Mesenchymal stem cell (in vitro differentiated cells and primary cell): ENCODE data around the gene SLC28A1.

Source experiments
- DNase-seq: peaks from one replicate; pipeline ENCODE4 v3.0.0-alpha.2; 2013
- H2AFZ ChIP-seq: one replicate; pipeline ENCODE4 v1.6.1; 2013; ENCODE audit warnings: low read depth, mild to moderate bottlenecking, control low read depth, inconsistent platforms, low read length, moderate library complexity
- H2AK5ac ChIP-seq: 2 replicates; pipeline ENCODE4 v1.6.1; 2013; ENCODE audit warnings: low read length, moderate library complexity, mild to moderate bottlenecking, inconsistent platforms; ENCODE audit not compliant: severe bottlenecking
- H2BK120ac ChIP-seq: one replicate; pipeline ENCODE4 v1.6.1; 2013; ENCODE audit warnings: low read depth, mild to moderate bottlenecking, inconsistent platforms, low read length, moderate library complexity
- H2BK12ac ChIP-seq, 2 experiments: one replicate each; pipeline ENCODE4 v1.6.1; 2013; ENCODE audit warnings: inconsistent platforms in 2 of 2, low read length in 2 of 2, mild to moderate bottlenecking in 2 of 2, moderate library complexity in 2 of 2, control low read depth in 1 of 2
- H2BK15ac ChIP-seq: one replicate; pipeline ENCODE4 v1.6.1; 2013; ENCODE audit warnings: mild to moderate bottlenecking, low read depth, inconsistent platforms; ENCODE audit not compliant: poor library complexity, severe bottlenecking
- H2BK5ac ChIP-seq: 2 replicates; pipeline ENCODE4 v1.6.1; 2013; ENCODE audit warnings: low read depth, mild to moderate bottlenecking, low read length, control low read depth, inconsistent platforms; ENCODE audit not compliant: poor library complexity, severe bottlenecking
- H3K14ac ChIP-seq, 2 experiments: one replicate each; pipeline ENCODE4 v1.6.1; 2013; ENCODE audit warnings: inconsistent platforms in 2 of 2, low read length in 2 of 2, control low read depth in 1 of 2, mild to moderate bottlenecking in 1 of 2, moderate library complexity in 1 of 2
- H3K18ac ChIP-seq, 2 experiments: one replicate each; pipeline ENCODE4 v1.6.1; 2013; ENCODE audit warnings: inconsistent platforms in 2 of 2, low read length in 2 of 2, control low read depth in 1 of 2, low read depth in 1 of 2, mild to moderate bottlenecking in 1 of 2
- H3K23ac ChIP-seq, 2 experiments: one replicate each; pipeline ENCODE4 v1.6.1; 2013; ENCODE audit warnings: inconsistent platforms in 2 of 2, low read length in 2 of 2, mild to moderate bottlenecking in 2 of 2, moderate library complexity in 2 of 2, control low read depth in 1 of 2
- H3K27ac ChIP-seq: 2 replicates; pipeline ENCODE4 v1.5.1; 2013; ENCODE audit warnings: mild to moderate bottlenecking, moderate library complexity, low read length, control low read depth, inconsistent platforms; ENCODE audit not compliant: poor library complexity, severe bottlenecking
- H3K27me3 ChIP-seq, 2 experiments: 2 replicates each; pipeline versions ENCODE4 v1.6.1 to v1.7.0; 2013; ENCODE audit warnings: low read length in 2 of 2, mild to moderate bottlenecking in 2 of 2, moderate library complexity in 2 of 2, control low read depth in 1 of 2, inconsistent platforms in 1 of 2; ENCODE audit not compliant: control insufficient read depth in 1 of 2, insufficient read depth in 1 of 2
- H3K36me3 ChIP-seq, 2 experiments: 2 replicates each; pipeline versions ENCODE4 v1.6.1 to v1.7.0; 2013; ENCODE audit warnings: low read length in 2 of 2, control low read depth in 1 of 2, inconsistent platforms in 1 of 2, low read depth in 1 of 2, mild to moderate bottlenecking in 1 of 2; ENCODE audit not compliant: insufficient read depth in 2 of 2, control insufficient read depth in 1 of 2
- H3K4ac ChIP-seq, 2 experiments: one replicate each; pipeline ENCODE4 v1.6.1; 2013; ENCODE audit warnings: inconsistent platforms in 2 of 2, low read length in 2 of 2, mild to moderate bottlenecking in 2 of 2, moderate library complexity in 2 of 2, control low read depth in 1 of 2, low read depth in 1 of 2
- H3K4me1 ChIP-seq: 2 replicates; pipeline ENCODE4 v1.6.1; 2013; ENCODE audit warnings: low read depth, low read length, control low read depth; ENCODE audit not compliant: control insufficient read depth, insufficient read depth
- H3K4me2 ChIP-seq: 2 replicates; pipeline ENCODE4 v1.6.1; 2013; ENCODE audit warnings: low read length, mild to moderate bottlenecking, inconsistent platforms; ENCODE audit not compliant: poor library complexity, severe bottlenecking
- H3K4me3 ChIP-seq, 2 experiments: 2 replicates each; pipeline versions ENCODE4 v1.5.1 to v1.7.0; 2013; ENCODE audit warnings: low read length in 2 of 2, mild to moderate bottlenecking in 2 of 2, control low read depth in 1 of 2, low read depth in 1 of 2; ENCODE audit not compliant: insufficient read depth in 1 of 2
- H3K79me1 ChIP-seq: replicated peaks from 2 replicates; pipeline ENCODE4 v1.6.1; 2013; ENCODE audit warnings: mild to moderate bottlenecking, control low read depth, low read length, inconsistent platforms; ENCODE audit not compliant: poor library complexity, severe bottlenecking
- H3K9ac ChIP-seq: 2 replicates; pipeline ENCODE4 v1.7.0; 2013; ENCODE audit warnings: mild to moderate bottlenecking, low read length, moderate library complexity
- H3K9me3 ChIP-seq: 2 replicates; pipeline ENCODE4 v1.7.0; 2013; ENCODE audit warnings: mild to moderate bottlenecking, low read length; ENCODE audit not compliant: control insufficient read depth
- H4K8ac ChIP-seq: one replicate; pipeline ENCODE4 v1.6.1; 2013; ENCODE audit warnings: inconsistent platforms, mild to moderate bottlenecking, low read length, moderate library complexity
- H4K91ac ChIP-seq: one replicate; pipeline ENCODE4 v1.6.1; 2013; ENCODE audit warnings: mild to moderate bottlenecking, low read length, inconsistent platforms
- WGBS: methylation state at CpG from one replicate; pipeline ENCODE4 v1.1.7; 2013; ENCODE audit warnings: mixed read lengths; 5-methylcytosine and 5-hydroxymethylcytosine counted together

Gene SLC28A1

DNA sequence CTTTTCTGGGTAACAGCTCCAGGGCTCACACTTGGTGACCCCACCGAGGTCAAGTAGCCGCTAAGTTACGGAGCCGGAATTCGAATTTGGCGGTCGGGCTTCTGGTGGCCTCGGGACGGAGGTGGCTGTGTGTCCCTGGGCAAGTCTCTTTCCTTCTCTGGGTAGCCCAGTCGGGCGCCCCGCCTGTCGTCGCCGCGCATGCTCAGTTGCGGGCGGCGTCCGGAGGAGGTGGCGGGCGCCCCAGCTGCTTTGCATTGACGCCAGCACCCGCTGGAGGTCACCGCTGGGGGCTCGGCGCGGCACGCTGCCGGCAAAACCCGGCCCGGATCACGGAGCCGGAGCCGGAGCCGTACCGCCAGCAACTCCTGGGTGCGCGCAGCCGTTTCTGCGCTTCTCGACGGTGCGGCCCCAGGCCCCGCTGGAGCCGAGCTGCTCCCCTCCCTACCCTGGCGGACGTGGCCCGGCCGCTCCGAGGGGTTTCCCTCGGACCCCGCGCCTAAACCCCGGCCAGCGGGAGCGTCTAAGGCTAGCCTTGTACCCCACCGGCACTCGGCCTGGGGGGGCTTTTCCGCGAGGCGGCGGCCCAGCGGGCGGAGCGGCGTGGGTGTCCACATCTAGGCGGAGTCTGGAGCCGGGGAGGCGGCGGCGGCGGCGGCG, 96.7 kb downstream of the SLC28A1 start:
- H3K4me2 ChIP-seq: peak overlapping the region; percentile 91
- no peaks in the 10 kb centered on the region for H3K36me3 ChIP-seq
- H2AK5ac ChIP-seq: no peak overlapping the region
- H3K4me1 ChIP-seq: peaks cover 6% of the 10 kb centered on the region
- WGBS: under 1% methylated on average over 46 of the region's 75 CpGs
- no peaks in the 10 kb centered on the region for H3K9me3 ChIP-seq
- peak overlapping the region; percentile 89 for H3K9ac ChIP-seq
- peak overlapping the region; percentile 89 for H2BK120ac ChIP-seq
- peak overlapping the region; percentile 91 for H4K91ac ChIP-seq
- H2BK15ac ChIP-seq: peak overlapping the region; percentile 85
- H3K27me3 ChIP-seq: peaks cover 0 to 4% of the 10 kb centered on the region in 2 experiments
- DNase-seq: peak; percentile 97
- H3K27ac ChIP-seq: peak overlapping the region; percentile 79
- no peak overlapping the region for H3K23ac ChIP-seq
- H3K18ac ChIP-seq: peak overlapping the region; percentile 86 to 94
- H2AFZ ChIP-seq: peak overlapping the region; percentile 77
- peak overlapping the region; percentile 81 to 96 for H3K4me3 ChIP-seq
- peak overlapping the region; percentile 80 to 96 for H3K4ac ChIP-seq
- peak overlapping the region; percentile 81 for H4K8ac ChIP-seq
- peaks cover 1% of the 10 kb centered on the region for H3K79me1 ChIP-seq
- H2BK5ac ChIP-seq: no peak overlapping the region
- peak overlapping the region; percentile 78 to 95 for H3K14ac ChIP-seq
- peak overlapping the region; percentile 52 to 85 for H2BK12ac ChIP-seq

DNA sequence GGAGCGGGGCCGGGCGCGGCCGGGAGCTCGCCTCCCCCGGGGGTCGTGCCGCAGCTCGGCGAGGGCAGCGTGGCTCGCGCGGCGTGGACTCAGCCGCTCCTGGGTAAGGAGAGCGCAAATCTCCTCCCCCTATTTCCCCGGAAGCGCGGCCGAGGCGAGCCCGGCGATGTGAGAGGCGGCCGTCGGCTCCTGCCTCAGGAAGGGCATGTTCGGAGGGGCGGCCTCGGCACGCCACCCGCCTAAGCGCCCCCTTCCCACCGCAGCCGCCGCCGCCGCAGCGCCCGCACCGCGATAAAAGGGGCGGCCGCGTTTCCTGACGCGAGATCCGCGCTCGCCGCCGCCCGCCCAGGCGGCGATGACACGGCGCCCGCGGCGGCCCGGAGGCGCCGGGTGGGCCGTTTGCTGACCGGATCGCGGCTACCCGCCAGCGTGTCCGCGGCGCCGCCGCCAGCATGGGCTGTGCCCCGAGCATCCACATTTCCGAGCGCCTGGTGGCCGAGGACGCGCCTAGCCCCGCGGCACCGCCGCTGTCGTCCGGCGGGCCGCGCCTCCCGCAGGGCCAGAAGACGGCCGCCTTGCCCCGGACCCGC, 97.3 kb downstream of the SLC28A1 start, which contains the start of gene PDE8A:
TSS of gene PDE8A (plus strand) at position 146 of the 590 bp plus-strand sequence. CDS start at position 453, 307 bp downstream.
- H3K23ac ChIP-seq: peak within 1 kb of the TSS; percentile 29 to 72
- H3K9ac ChIP-seq: peak within 1 kb of the TSS; percentile 89
- peak within 1 kb of the TSS; percentile 89 for H2BK120ac ChIP-seq
- H4K8ac ChIP-seq: peak within 1 kb of the TSS; percentile 81
- no peak within 1 kb of the TSS for H2AK5ac ChIP-seq
- peak within 1 kb of the TSS; percentile 85 for H2BK15ac ChIP-seq
- H3K18ac ChIP-seq: peak within 1 kb of the TSS; percentile 90 to 94
- DNase-seq: peak; percentile 56
- WGBS: under 1% methylated on average over 34 of the region's 95 CpGs
- H3K27me3 ChIP-seq: peaks cover 0 to 4% of the 10 kb centered on the region in 2 experiments
- peak within 1 kb of the TSS; percentile 91 for H4K91ac ChIP-seq
- peaks cover 4% of the 10 kb centered on the region for H3K79me1 ChIP-seq
- no peaks in the 10 kb centered on the region for H3K9me3 ChIP-seq
- peaks cover 6% of the 10 kb centered on the region for H3K4me1 ChIP-seq
- peak within 1 kb of the TSS; percentile 96 for H2AFZ ChIP-seq
- peak within 1 kb of the TSS; percentile 71 to 85 for H2BK12ac ChIP-seq
- H2BK5ac ChIP-seq: no peak within 1 kb of the TSS
- H3K4me3 ChIP-seq: peak within 1 kb of the TSS; percentile 81 to 96
- H3K27ac ChIP-seq: peak within 1 kb of the TSS; percentile 79
- H3K4ac ChIP-seq: peak within 1 kb of the TSS; percentile 92 to 96
- no peaks in the 10 kb centered on the region for H3K36me3 ChIP-seq
- H3K14ac ChIP-seq: peak within 1 kb of the TSS; percentile 78 to 95
- peak within 1 kb of the TSS; percentile 91 for H3K4me2 ChIP-seq

DNA sequence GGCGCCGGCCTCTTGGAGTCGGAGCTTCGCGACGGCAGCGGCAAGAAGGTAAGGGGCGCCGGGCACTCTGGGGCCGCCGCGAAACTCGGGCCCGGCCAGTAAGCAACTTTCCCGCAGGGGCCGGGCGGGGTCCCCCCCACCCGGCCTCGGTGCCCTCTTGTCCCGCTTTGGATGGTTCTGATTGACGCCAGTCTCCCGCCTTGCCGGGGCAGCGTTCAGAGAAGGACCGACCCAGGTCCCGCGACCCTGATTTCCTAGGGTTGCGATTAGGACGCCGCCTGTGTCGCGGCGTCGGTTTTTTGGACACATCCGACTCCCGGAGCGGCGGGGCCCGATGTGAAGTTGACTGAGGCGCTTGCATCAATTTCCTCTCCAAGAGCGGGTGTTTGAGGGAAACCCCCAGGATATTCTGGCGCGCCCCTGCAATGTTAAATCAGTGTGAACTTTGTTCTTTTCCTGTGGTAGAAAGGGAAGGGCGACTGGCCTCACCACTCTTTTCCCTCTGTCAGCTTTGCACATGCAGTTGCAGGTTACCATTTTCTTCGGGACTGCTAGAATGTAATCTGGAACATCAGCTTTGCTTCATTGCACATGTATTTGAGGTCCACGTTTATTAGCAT, 97.9 kb downstream of the SLC28A1 start:
- H3K9me3 ChIP-seq: no peaks in the 10 kb centered on the region
- H2BK15ac ChIP-seq: peak overlapping the region; percentile 85
- H3K4ac ChIP-seq: peak overlapping the region; percentile 92 to 96
- peak overlapping the region; percentile 89 for H3K9ac ChIP-seq
- peak overlapping the region; percentile 91 for H4K91ac ChIP-seq
- H3K27ac ChIP-seq: no peak overlapping the region
- H3K18ac ChIP-seq: peak overlapping the region; percentile 86 to 94
- no peak overlapping the region for H3K23ac ChIP-seq
- H2AFZ ChIP-seq: peak overlapping the region; percentile 77
- DNase-seq: peak; percentile 51
- H2BK5ac ChIP-seq: no peak overlapping the region
- no peaks in the 10 kb centered on the region for H3K36me3 ChIP-seq
- H2AK5ac ChIP-seq: no peak overlapping the region
- H2BK120ac ChIP-seq: peak overlapping the region; percentile 83
- peaks cover 6% of the 10 kb centered on the region for H3K4me1 ChIP-seq
- peak overlapping the region; percentile 50 for H4K8ac ChIP-seq
- H3K27me3 ChIP-seq: no peaks in the 10 kb centered on the region
- peak overlapping the region; percentile 62 for H3K4me2 ChIP-seq
- H2BK12ac ChIP-seq: no peak overlapping the region
- H3K14ac ChIP-seq: peak overlapping the region in 1 of 2 experiments; percentile 12
- H3K79me1 ChIP-seq: peaks cover 6% of the 10 kb centered on the region
- WGBS: 1% methylated on average over 44 of the region's 46 CpGs
- H3K4me3 ChIP-seq: peak overlapping the region; percentile 81 to 96

DNA sequence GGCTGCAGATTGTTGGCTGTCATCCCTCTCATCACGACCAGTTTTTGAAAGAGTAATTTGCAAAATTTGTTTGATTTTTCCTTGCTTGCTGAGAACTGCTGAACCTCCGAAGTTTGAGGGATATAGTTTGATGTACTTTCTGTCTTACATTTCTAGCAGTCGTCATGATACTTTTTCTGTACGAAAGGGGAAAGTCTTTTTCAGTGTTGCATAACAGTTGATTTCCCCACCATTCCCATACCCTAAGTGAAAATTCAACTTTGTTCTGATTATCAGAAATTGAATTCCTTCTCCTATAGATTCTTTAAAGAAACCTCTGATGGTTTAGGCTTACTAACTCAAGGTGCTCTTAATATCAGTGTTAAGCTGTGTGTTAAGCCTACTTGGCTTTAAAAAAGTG, 98.8 kb downstream of the SLC28A1 start:
- H3K18ac ChIP-seq: no peak overlapping the region
- H3K4me2 ChIP-seq: peak overlapping the region; percentile 62
- no peak overlapping the region for H3K14ac ChIP-seq
- H3K36me3 ChIP-seq: no peaks in the 10 kb centered on the region
- H3K4me3 ChIP-seq: peak overlapping the region in 1 of 2 experiments; percentile 96
- no peak overlapping the region for H2BK12ac ChIP-seq
- peak overlapping the region; percentile 89 for H3K9ac ChIP-seq
- no peak overlapping the region for H2AFZ ChIP-seq
- H2BK5ac ChIP-seq: no peak overlapping the region
- H2BK15ac ChIP-seq: no peak overlapping the region
- no peak overlapping the region for H3K23ac ChIP-seq
- H3K4ac ChIP-seq: no peak overlapping the region
- no peak overlapping the region for H2AK5ac ChIP-seq
- no peak for DNase-seq
- H3K27me3 ChIP-seq: no peaks in the 10 kb centered on the region
- peaks cover 9% of the 10 kb centered on the region for H3K79me1 ChIP-seq
- H3K27ac ChIP-seq: no peak overlapping the region
- H3K4me1 ChIP-seq: peaks cover 6% of the 10 kb centered on the region
- H2BK120ac ChIP-seq: no peak overlapping the region
- 42% methylated on average over 1 of the region's 4 CpGs for WGBS
- no peak overlapping the region for H4K8ac ChIP-seq
- H3K9me3 ChIP-seq: no peaks in the 10 kb centered on the region
- H4K91ac ChIP-seq: no peak overlapping the region
